HepG2 (cell line): ENCODE measurements around the gene TBC1D22A. TPM values are rescaled to one million over a fixed set of nuclear protein-coding genes. Genes with fewer than 3 reads are reported as not detected.
A peak's percentile ranks its signal among the peaks of the same experiment; 100 is the strongest.

ENCODE experiments used
- AKAP8 ChIP-seq: sonication (generic); formaldehyde crosslinking; IDR thresholded peaks from 2 replicates; pipeline ENCODE4 v1.5.1; 2020; ENCODE audit warnings: mild to moderate bottlenecking, missing genetic modification reagents
- ATF3 ChIP-seq: sonication (generic); formaldehyde crosslinking; IDR thresholded peaks from 2 replicates; pipeline ENCODE4 v1.4.0; 2020; ENCODE audit warnings: missing genetic modification reagents
- CHCHD3 ChIP-seq: sonication (generic); formaldehyde crosslinking; IDR thresholded peaks from 2 replicates; pipeline ENCODE4 v1.8.0; 2022; ENCODE audit warnings: mild to moderate bottlenecking, missing genetic modification reagents, moderate library complexity
- CREB1 ChIP-seq, 2 experiments: fragments of 450-650 bp in 1 of 2; IDR thresholded peaks; 2 replicates each; pipeline ENCODE4 v1.6.1; 2016 to 2017; ENCODE audit warnings: control low read depth in 1 of 2, mild to moderate bottlenecking in 1 of 2, missing compliant biosample characterization in 1 of 2, missing genetic modification characterization in 1 of 2
- EEA1 ChIP-seq: sonication (generic); formaldehyde crosslinking; IDR thresholded peaks from 2 replicates; pipeline ENCODE4 v1.5.1; 2020; ENCODE audit warnings: mild to moderate bottlenecking, missing genetic modification reagents, borderline replicate concordance
- ESRRA ChIP-seq: sonication (generic); formaldehyde crosslinking; IDR thresholded peaks from 2 replicates; pipeline ENCODE4 v1.5.1; 2020; ENCODE audit warnings: mild to moderate bottlenecking, low read depth, missing genetic modification reagents
- ETS1 ChIP-seq: sonication (generic); formaldehyde crosslinking; IDR thresholded peaks from 2 replicates; pipeline ENCODE4 v1.4.0; 2020; ENCODE audit warnings: missing genetic modification reagents
- FOXP1 ChIP-seq, 2 experiments: fragments of 450-650 bp in 1 of 2; IDR thresholded peaks; 2 replicates each; pipeline ENCODE4 v1.6.1; 2017 to 2018; ENCODE audit warnings: antibody characterized with exemption in 1 of 2
- GRHL1 ChIP-seq: sonication (generic); formaldehyde crosslinking; conservative IDR thresholded peaks from 2 replicates; pipeline ENCODE4 v1.8.0; 2022; ENCODE audit warnings: missing genetic modification reagents
- HNRNPLL ChIP-seq: fragments of 200-400 bp; formaldehyde crosslinking; IDR thresholded peaks from 2 replicates; pipeline ENCODE4 v1.6.1; 2017; ENCODE audit warnings: mild to moderate bottlenecking, low read depth, low read length; ENCODE audit not compliant: poor library complexity, severe bottlenecking
- JARID2 ChIP-seq: sonication (generic); formaldehyde crosslinking; IDR thresholded peaks from 2 replicates; pipeline ENCODE4 v1.8.1; 2023; ENCODE audit warnings: missing genetic modification reagents, inconsistent platforms; ENCODE audit not compliant: insufficient replicate concordance
- KDM1A ChIP-seq: IDR thresholded peaks from 2 replicates; pipeline ENCODE4 v1.6.1; 2016; ENCODE audit warnings: missing compliant biosample characterization
- MYC ChIP-seq: sonication (generic); formaldehyde crosslinking; IDR thresholded peaks from 2 replicates; pipeline ENCODE4 v1.9.0; 2021; ENCODE audit warnings: missing genetic modification reagents, borderline replicate concordance
- NKX3-1 ChIP-seq: sonication (generic); formaldehyde crosslinking; IDR thresholded peaks from 2 replicates; pipeline ENCODE4 v1.5.0; 2020; ENCODE audit warnings: missing genetic modification reagents
- NR2F2 ChIP-seq: IDR thresholded peaks from 2 replicates; pipeline ENCODE4 v1.6.1; 2012; ENCODE audit warnings: low read depth, inconsistent platforms, borderline replicate concordance
- PAWR ChIP-seq: sonication (generic); formaldehyde crosslinking; IDR thresholded peaks from 2 replicates; pipeline ENCODE4 v1.4.0; 2020; ENCODE audit warnings: missing genetic modification reagents, mild to moderate bottlenecking, borderline replicate concordance
- RBM22 ChIP-seq: fragments of 200-400 bp; formaldehyde crosslinking; optimal IDR thresholded peaks from 2 replicates; pipeline ENCODE3; 2017; ENCODE audit warnings: mild to moderate bottlenecking, low read length, moderate library complexity
- SMAD1 ChIP-seq: sonication (generic); formaldehyde crosslinking; IDR thresholded peaks from 2 replicates; pipeline ENCODE4 v1.4.0; 2020; ENCODE audit warnings: missing genetic modification reagents, low read depth, mild to moderate bottlenecking, borderline replicate concordance
- SMC3 ChIP-seq: IDR thresholded peaks from 2 replicates; pipeline ENCODE4 v1.6.1; 2011; ENCODE audit warnings: low read length, improper control_type of control experiment
- SNAPC2 ChIP-seq: sonication (generic); formaldehyde crosslinking; IDR thresholded peaks from 2 replicates; pipeline ENCODE4 v1.8.1; 2022; ENCODE audit warnings: mild to moderate bottlenecking, missing genetic modification reagents
- SOX5 ChIP-seq: IDR thresholded peaks from 2 replicates; pipeline ENCODE4 v1.6.1; 2016; ENCODE audit warnings: borderline replicate concordance
- USF2 ChIP-seq, 2 experiments: sonication (generic) in 1 of 2; formaldehyde crosslinking in 1 of 2; IDR thresholded peaks; 2 replicates each; pipeline versions ENCODE4 v1.5.1 to v1.6.1; 2011 to 2020; ENCODE audit warnings: borderline replicate concordance in 1 of 2, low read depth in 1 of 2, low read length in 1 of 2, mild to moderate bottlenecking in 1 of 2, missing genetic modification reagents in 1 of 2, moderate library complexity in 1 of 2
- YEATS4 ChIP-seq: sonication (generic); formaldehyde crosslinking; IDR thresholded peaks from 2 replicates; pipeline ENCODE4 v1.4.0; 2020; ENCODE audit warnings: missing genetic modification reagents, borderline replicate concordance
- ZKSCAN1 ChIP-seq: fragments of 150-350 bp; IDR thresholded peaks from 2 replicates; pipeline ENCODE4 v1.6.1; 2014; ENCODE audit warnings: low read length
- ZNF460 ChIP-seq: sonication (generic); formaldehyde crosslinking; IDR thresholded peaks from 2 replicates; pipeline ENCODE4 v1.5.1; 2020; ENCODE audit warnings: missing genetic modification reagents, mild to moderate bottlenecking, borderline replicate concordance
- ZNF558 ChIP-seq: sonication (generic); formaldehyde crosslinking; IDR thresholded peaks from 2 replicates; pipeline ENCODE4 v1.9.0; 2022; ENCODE audit warnings: mild to moderate bottlenecking, missing genetic modification reagents, borderline replicate concordance
- ZNF7 ChIP-seq: IDR thresholded peaks from 2 replicates; pipeline ENCODE4 v1.6.1; 2016; ENCODE audit warnings: missing biosample characterization, missing genetic modification reagents
- polyA plus RNA-seq, 8 experiments: library from polyadenylated mRNA; depleted of rRNA in 3 of 8; stranded (reverse) in 7 of 8; unstranded in 1 of 8; fragments of >200 nt; fragmentation: Illumina TruSeq in 4 of 8; extraction: Trizol in 4 of 8; gene quantifications; 2 replicates each; pipeline versions ENCODE4 v1.2.1 to v1.2.3, GENCODE V29; 2011 to 2016; ENCODE audit warnings: low read depth in 4 of 8, missing spikeins in 1 of 8, mixed read lengths in 1 of 8; ENCODE audit not compliant: insufficient read depth in 1 of 8
- total RNA-seq, 5 experiments: library from RNA; depleted of rRNA; stranded (reverse); fragments of >200 nt; fragmentation: Illumina TruSeq; extraction: Trizol; gene quantifications; 2 replicates each; pipeline ENCODE4 v1.2.3, GENCODE V29; 2016; ENCODE audit warnings: low read depth in 1 of 5

Gene TBC1D22A
- total and polyA plus RNA-seq, 2 of the 13 experiments (the other 11 are each of a cell fraction or from before 2014, with no cell fraction given), result 17.3 to 18.0 TPM

- TF ChIP-seq SOX5 (CRISPR knock-in tag) (peak; percentile 49; the same call in 1 of the 2 replicates), NR2F2 (no peak; the same call in 1 of the 2 replicates), ATF3 (CRISPR knock-in tag) (no peak), EEA1 (CRISPR knock-in tag) (no peak), GRHL1 (no peak), SMC3 (peak; percentile 8; the same call in 1 of the 2 replicates), NKX3-1 (CRISPR knock-in tag) (no peak), KDM1A (peak; percentile 72; the same call in 1 of the 2 replicates), USF2 (IDR thresholded peaks at IDR 0.05; ENCODE audit: low read depth, low read length) (no peak), USF2 (CRISPR knock-in tag; IDR thresholded peaks at IDR 0.05; ENCODE audit: borderline replicate concordance) (no peak), AKAP8 (no peak), MYC (CRISPR knock-in tag) (peak; percentile 86), PAWR (no peak), ZKSCAN1 (no peak), FOXP1 (IDR thresholded peaks at IDR 0.05) (no peak), FOXP1 (CRISPR knock-in tag; IDR thresholded peaks at IDR 0.05) (no peak), HNRNPLL (no peak), SNAPC2 (CRISPR knock-in tag) (no peak), ZNF7 (CRISPR knock-in tag) (no peak), SMAD1 (no peak), CREB1 (IDR thresholded peaks at IDR 0.05) (no peak), CREB1 (CRISPR knock-in tag; IDR thresholded peaks at IDR 0.05) (no peak), YEATS4 (no peak), ETS1 (CRISPR knock-in tag) (no peak), ESRRA (no peak), ZNF460 (CRISPR knock-in tag) (no peak), ZNF558 (CRISPR knock-in tag) (no peak), CHCHD3 (CRISPR knock-in tag) (no peak), JARID2 (no peak), RBM22 (no peak)
Measured at GRCh38 chr22:46744581-46744980, 17.9 kb upstream of the TBC1D22A start (continued).
